GM08714 (cell line): ENCODE results near the gene CCK.

ENCODE experiments used
- H3K4me3 ChIP-seq: fragments of 200-500 bp; sonication (Bioruptor generic); 2 replicates; pipeline ENCODE4 v1.5.1; 2014; ENCODE audit warnings: mild to moderate bottlenecking, low read length, inconsistent platforms
- ZNF274 ChIP-seq: IDR thresholded peaks from 2 replicates; pipeline ENCODE4 v1.6.1; 2012; ENCODE audit warnings: mild to moderate bottlenecking, low read depth, low read length

CCK gene

GRCh38 chr3:42224658-42225421 lies 41.1 kb downstream of the CCK start:
- no peak overlapping the region for H3K4me3 ChIP-seq
- TF ChIP-seq ZNF274 = no peak

GRCh38 chr3:42224178-42224577 lies 41.8 kb downstream of the CCK start:
- no peak overlapping the region for H3K4me3 ChIP-seq
- TF ChIP-seq ZNF274 = no peak

GRCh38 chr3:42222942-42223693 lies 42.9 kb downstream of the CCK start:
- H3K4me3 ChIP-seq = no peak overlapping the region
- TF ChIP-seq ZNF274 = no peak

GRCh38 chr3:42220436-42221121 lies 45.4 kb downstream of the CCK start:
- H3K4me3 ChIP-seq = no peak overlapping the region
- no peak for TF ChIP-seq ZNF274

- no peak overlapping the region for H3K4me3 ChIP-seq
- TF ChIP-seq ZNF274 = no peak
Observed at GRCh38 chr3:42216931-42217333, 49.1 kb downstream of the CCK start.

- no peak overlapping the region for H3K4me3 ChIP-seq
- TF ChIP-seq ZNF274 = no peak
Observed at GRCh38 chr3:42216302-42216701, 49.7 kb downstream of the CCK start.

- no peak overlapping the region for H3K4me3 ChIP-seq
- TF ChIP-seq ZNF274 = no peak
Observed at GRCh38 chr3:42214565-42215283, 51.3 kb downstream of the CCK start.

GRCh38 chr3:42214064-42214463 lies 51.9 kb downstream of the CCK start:
- TF ChIP-seq ZNF274 = no peak

GRCh38 chr3:42213417-42213816 lies 52.6 kb downstream of the CCK start:
- no peak overlapping the region for H3K4me3 ChIP-seq

More at GRCh38 chr3:42214064-42214463, 51.9 kb downstream of the CCK start:
- H3K4me3 ChIP-seq = no peak overlapping the region; the same call in 1 of the 2 replicates

GRCh38 chr3:42210726-42211125 lies 55.3 kb downstream of the CCK start:
- H3K4me3 ChIP-seq = no peak overlapping the region
- TF ChIP-seq ZNF274 = no peak

More at GRCh38 chr3:42213417-42213816, 52.6 kb downstream of the CCK start:
- no peak for TF ChIP-seq ZNF274

GRCh38 chr3:42209917-42210316 lies 56.1 kb downstream of the CCK start:
- no peak overlapping the region for H3K4me3 ChIP-seq
- no peak for TF ChIP-seq ZNF274
